K562 (cell line): Measurements from ENCODE around the gene HSD11B2. TPM values are rescaled to one million over a fixed set of nuclear protein-coding genes. Genes with fewer than 3 reads are reported as not detected.

Experiments used
- ATAC-seq: fragments of 200-7000 bp; cut with Tn5 transposase; 3 replicates; pipeline ENCODE4 v1.9.1; 2020; ENCODE audit warnings: moderate library complexity
- BruUV-seq: library from RNA; stranded (reverse); fragments of 400-500 nt; replicated peaks from 2 replicates; lab custom pipeline; 2021; lab: Mats Ljungman, UMichigan
- CTCF ChIA-PET: fragments of 300-600 bp; formaldehyde crosslinking; extraction: SDS; loops from one replicate; lab custom pipeline; 2021; ENCODE audit warnings: low intra/inter-chr PET ratio; lab: Yijun Ruan, JAX
- POLR2A ChIA-PET: fragments of 300-600, 350-650 bp; sonication (Branson Sonifier 250); formaldehyde crosslinking; extraction: SDS; loops from one replicate; lab custom pipeline; 2021; ENCODE audit warnings: antibody characterized with exemption, inconsistent platforms; lab: Yijun Ruan, JAX
- DNase-seq, 4 experiments: peaks; one replicate each; pipeline versions ENCODE4 v3.0.0 to v3.0.0-alpha.2; 2011 to 2018; ENCODE audit warnings: low spot score in 3 of 4, mixed read lengths in 3 of 4; ENCODE audit errors: extremely low read depth in 1 of 4
- FAIRE-seq: peaks from 2 replicates; lab custom pipeline; 2011; peaks lifted over from hg19 to GRCh38; lab: Jason Lieb, UNC
- H2AFZ ChIP-seq: 2 replicates; pipeline ENCODE4 v1.6.0; 2011; ENCODE audit warnings: low read depth, low read length, control low read depth, inconsistent platforms
- H3K27ac ChIP-seq: fragments of 200-600 bp; 3 replicates; pipeline ENCODE4 v1.8.0; 2011; ENCODE audit warnings: low read depth, mild to moderate bottlenecking, control low read depth, inconsistent platforms, low read length, moderate library complexity, mixed read lengths; ENCODE audit errors: extremely low read depth
- H3K27me3 ChIP-seq, 2 experiments: fragments of 300-600 bp in 1 of 2; 2 replicates in 1 of 2; 3 replicates in 1 of 2; pipeline versions ENCODE4 v1.6.0 to v1.8.0; 2011; ENCODE audit warnings: inconsistent platforms in 2 of 2, low read length in 2 of 2, mild to moderate bottlenecking in 1 of 2, mixed read lengths in 1 of 2, moderate library complexity in 1 of 2; ENCODE audit not compliant: control insufficient read depth in 2 of 2, insufficient read depth in 2 of 2
- H3K36me3 ChIP-seq: fragments of 300-600 bp; 3 replicates; pipeline ENCODE4 v1.8.0; 2011; ENCODE audit warnings: mild to moderate bottlenecking, low read length, inconsistent platforms; ENCODE audit not compliant: control insufficient read depth, insufficient read depth
- H3K4me1 ChIP-seq, 2 experiments: fragments of 200-600 bp in 1 of 2; replicated peaks in 1 of 2; 2 replicates in 1 of 2; 3 replicates in 1 of 2; pipeline versions ENCODE4 v1.5.1 to v1.8.0; 2011; ENCODE audit warnings: inconsistent platforms in 2 of 2, low read length in 2 of 2, mild to moderate bottlenecking in 1 of 2, mixed read lengths in 1 of 2, moderate library complexity in 1 of 2; ENCODE audit not compliant: control insufficient read depth in 2 of 2, insufficient read depth in 2 of 2
- H3K4me2 ChIP-seq: 2 replicates; pipeline ENCODE4 v1.6.1; 2011; ENCODE audit warnings: low read length, control low read depth, inconsistent platforms, mixed read lengths; ENCODE audit not compliant: insufficient read depth
- H3K4me3 ChIP-seq: fragments of 200-600 bp; sonication (generic), shearing (Covaris generic); 2 replicates; pipeline ENCODE4 v1.5.1; 2016; ENCODE audit warnings: control low read depth, inconsistent platforms
- H3K79me2 ChIP-seq: fragments of 200-600 bp; 3 replicates; pipeline ENCODE4 v1.8.0; 2011; ENCODE audit warnings: low read length, inconsistent platforms; ENCODE audit not compliant: control insufficient read depth, insufficient read depth
- H3K9ac ChIP-seq, 2 experiments: 2 replicates each; pipeline versions ENCODE4 v1.6.0 to v1.6.1; 2011; ENCODE audit warnings: low read depth in 2 of 2, low read length in 2 of 2, control low read depth in 1 of 2, inconsistent platforms in 1 of 2, mild to moderate bottlenecking in 1 of 2, mixed read lengths in 1 of 2; ENCODE audit not compliant: insufficient read depth in 1 of 2
- H3K9me1 ChIP-seq: one replicate; pipeline ENCODE4 v1.6.0; 2011; ENCODE audit warnings: inconsistent platforms, mild to moderate bottlenecking, low read length, moderate library complexity; ENCODE audit not compliant: control insufficient read depth, insufficient read depth
- H3K9me3 ChIP-seq: replicated peaks from 2 replicates; pipeline ENCODE4 v1.5.1; 2011; ENCODE audit warnings: low read depth, low read length, inconsistent platforms; ENCODE audit not compliant: control insufficient read depth, insufficient read depth
- H4K20me1 ChIP-seq: replicated peaks from 2 replicates; pipeline ENCODE4 v1.6.1; 2011; ENCODE audit warnings: low read length, inconsistent platforms, mixed read lengths; ENCODE audit not compliant: control insufficient read depth, insufficient read depth
- CTBP1 ChIP-seq: fragments of 450-650 bp; IDR thresholded peaks from 2 replicates; pipeline ENCODE4 v1.6.1; 2016; ENCODE audit warnings: borderline replicate concordance
- HLTF ChIP-seq: fragments of 450-650 bp; IDR thresholded peaks from 2 replicates; pipeline ENCODE4 v1.6.1; 2016
- ZBTB33 ChIP-seq: sonication (generic); formaldehyde crosslinking; IDR thresholded peaks from 2 replicates; pipeline ENCODE4 v1.8.1; 2023; ENCODE audit warnings: mild to moderate bottlenecking, missing genetic modification reagents
- ZBTB49 ChIP-seq: sonication (generic); formaldehyde crosslinking; IDR thresholded peaks from 2 replicates; pipeline ENCODE4 v1.8.0; 2022; ENCODE audit warnings: missing genetic modification reagents, mild to moderate bottlenecking, borderline replicate concordance
- ZNF232 ChIP-seq: sonication (generic); formaldehyde crosslinking; IDR thresholded peaks from 2 replicates; pipeline ENCODE4 v1.8.0; 2022; ENCODE audit warnings: mild to moderate bottlenecking, missing genetic modification reagents
- ZNF639 ChIP-seq, 2 experiments: fragments of 200-800 bp in 1 of 2; sonication (Bioruptor generic) in 1 of 2; sonication (generic) in 1 of 2; formaldehyde crosslinking in 1 of 2; IDR thresholded peaks in 1 of 2; conservative IDR thresholded peaks in 1 of 2; 2 replicates each; pipeline versions ENCODE4 v1.5.0 to v1.6.1; 2016 to 2020; ENCODE audit warnings: missing compliant biosample characterization in 1 of 2, missing genetic modification characterization in 1 of 2, missing genetic modification reagents in 1 of 2
- WGBS: fragments of 100-300 bp; shearing (Covaris generic); methylation state at CpG from one replicate; pipeline ENCODE4 v1.1.6; 2016; ENCODE audit warnings: low coverage, mixed read lengths; ENCODE audit not compliant: insufficient coverage; ENCODE audit errors: missing lambda C conversion rate; 5-methylcytosine and 5-hydroxymethylcytosine counted together
- in situ Hi-C: fragments of 300-500 bp; cut with MboI; formaldehyde crosslinking; loops from 4 replicates; pipeline ENCODE4 v1.15.0; 2018; ENCODE audit warnings: inconsistent platforms, mixed read lengths
- intact Hi-C: fragments of 100-400 bp; cut with micrococcal nuclease; formaldehyde crosslinking; loops from 2 replicates; pipeline ENCODE4 v1.14.2; 2022
- polyA plus RNA-seq, 8 experiments: library from polyadenylated mRNA; depleted of rRNA in 4 of 8; stranded (reverse) in 5 of 8; unstranded in 3 of 8; fragments of >200 nt; fragmentation: Nextera tagmentation in 2 of 8; fragmentation: Illumina TruSeq in 1 of 8; extraction: Ambion mirVana in 2 of 8; extraction: Trizol in 1 of 8; gene quantifications; 2 replicates each; pipeline versions ENCODE4 v1.2.1 to v1.2.3, GENCODE V29; 2011 to 2014; ENCODE audit warnings: inconsistent platforms in 1 of 8, missing spikeins in 1 of 8
- total RNA-seq, 7 experiments: library from RNA; depleted of rRNA in 6 of 7; stranded (reverse); fragments of >200 nt in 6 of 7; fragmentation: Illumina TruSeq in 2 of 7; extraction: Trizol in 2 of 7; gene quantifications; 2 replicates each; pipeline versions ENCODE4 v1.2.1 to v1.2.3, GENCODE V29; 2011 to 2021; ENCODE audit warnings: low replicate concordance in 1 of 7

Gene HSD11B2
- total and polyA plus RNA-seq, 9 of the 15 experiments (the other 6 are each of a cell fraction or from before 2014, with no cell fraction given): 0.08 to 2.0 (median 0.79) TPM

DNA sequence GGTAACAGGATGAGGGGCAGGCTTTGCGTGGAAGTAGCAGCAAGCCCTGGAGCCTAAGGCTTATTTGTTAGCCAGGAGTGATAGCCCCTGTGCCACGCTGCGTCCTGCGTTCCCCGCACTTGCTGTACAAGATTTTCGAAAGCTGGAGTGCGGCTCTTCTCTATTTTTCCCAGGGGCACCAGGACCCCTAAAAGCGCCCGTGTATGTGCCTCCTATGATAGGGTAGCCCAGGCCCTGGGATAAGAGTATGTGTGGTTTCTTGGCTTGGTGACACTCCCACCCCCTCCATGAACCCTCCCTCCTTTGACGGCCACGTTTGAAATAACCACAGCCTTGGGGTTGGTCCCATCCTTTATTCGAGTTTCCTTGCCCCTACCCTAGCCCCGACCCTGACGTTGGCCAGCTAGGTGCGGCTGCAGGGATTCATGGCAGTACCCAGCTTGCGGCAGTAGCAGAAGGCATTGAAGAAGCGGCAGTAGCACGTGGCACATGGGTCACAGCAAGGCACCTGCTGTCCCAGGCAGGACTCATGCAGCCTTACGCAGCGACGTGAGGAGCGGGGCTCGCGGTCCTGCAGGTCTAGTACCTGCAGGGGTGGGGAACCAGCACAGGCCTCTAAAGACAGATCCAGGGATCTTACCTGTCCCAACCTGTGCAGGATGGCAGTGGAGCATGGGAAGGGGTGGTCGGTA lies 51.5 kb downstream of the HSD11B2 start:
- peak overlapping the region; percentile 91 for H3K27ac ChIP-seq
- peaks cover 22 to 31% of the 10 kb centered on the region in 2 experiments for H3K4me1 ChIP-seq
- no peaks in the 10 kb centered on the region for H3K9me3 ChIP-seq
- ChIA-PET CTCF (interaction anchor here (0.8 to 1.6 kb wide), 4 partner anchors 15 to 39 kb away, joined by 3 to 12 read pairs (median 3); no protein-coding TSS in a partner anchor), POLR2A (interaction anchor here (1.0 kb wide), 1 partner anchor 34 kb away, joined by 3 read pairs; no protein-coding TSS in a partner anchor)
- TF ChIP-seq ZBTB33 (CRISPR knock-in tag) (peak; percentile 75), ZNF232 (CRISPR knock-in tag) (no peak), HLTF (no peak), ZNF639 (CRISPR knock-in tag; conservative IDR thresholded peaks at IDR 0.05 in 1 of 2, IDR thresholded peaks at IDR 0.05 in 1 of 2) (0 out of 4 replicates have a peak, but pooled peaks of 1 of the 2 experiments have one; percentile 49), ZBTB49 (CRISPR knock-in tag) (no peak), CTBP1 (no peak)
- FAIRE-seq: no peak
- WGBS: 67% methylated on average over 25 of the region's 25 CpGs
- H4K20me1 ChIP-seq: no peaks in the 10 kb centered on the region
- peaks cover 11% of the 10 kb centered on the region; the same call in 2 of the 3 replicates for H3K36me3 ChIP-seq
- H3K9ac ChIP-seq: peak overlapping the region; percentile 89 to 91
- peak overlapping the region; percentile 99 for H3K4me2 ChIP-seq
- H3K9me1 ChIP-seq: no peaks in the 10 kb centered on the region
- H3K27me3 ChIP-seq: no peaks in the 10 kb centered on the region
- peak overlapping the region; percentile 95 for H2AFZ ChIP-seq
- H3K4me3 ChIP-seq: peak overlapping the region; percentile 80
- BruUV-seq: no TSS peak
- intact Hi-C loops (no loop called here), in situ Hi-C loops (no loop called here)
- no peak for ATAC-seq
- peaks cover 47% of the 10 kb centered on the region for H3K79me2 ChIP-seq
- no peak for DNase-seq
